Neural crest cell (in vitro differentiated cells): ENCODE data around the gene CEP135. TPM values are rescaled to one million over a fixed set of nuclear protein-coding genes. Genes with fewer than 3 reads are reported as not detected.

ENCODE experiments used
- DNase-seq: peaks from one replicate; pipeline ENCODE4 v3.0.0; 2021; ENCODE audit warnings: low read depth, mixed read lengths, low spot score
- H3K27ac Mint-ChIP-seq: one replicate; pipeline ENCODE4 v1.8.0; 2021; ENCODE audit warnings: mild to moderate bottlenecking, mixed read lengths; ENCODE audit not compliant: unreplicated experiment
- H3K27me3 Mint-ChIP-seq: 2 replicates; pipeline ENCODE4 v1.8.0; 2021; ENCODE audit warnings: low read depth, mild to moderate bottlenecking, mixed read lengths
- H3K36me3 Mint-ChIP-seq: 2 replicates; pipeline ENCODE4 v1.8.0; 2021; ENCODE audit warnings: low read depth, mild to moderate bottlenecking, mixed read lengths
- H3K4me1 Mint-ChIP-seq: 2 replicates; pipeline ENCODE4 v1.8.0; 2021; ENCODE audit warnings: mixed read lengths
- H3K4me3 Mint-ChIP-seq: one replicate; pipeline ENCODE4 v1.8.0; 2021; ENCODE audit warnings: mild to moderate bottlenecking, mixed read lengths
- H3K9me3 Mint-ChIP-seq: 2 replicates; pipeline ENCODE4 v1.8.0; 2021; ENCODE audit warnings: mixed read lengths
- total RNA-seq: library from RNA; stranded (reverse); gene quantifications from 2 replicates; pipeline ENCODE4 v1.2.1, GENCODE V29; 2021
- TF ChIP-seq, protein P1 (sequence below): fragments of 200-600 bp; sonication (generic); conservative IDR thresholded peaks from 2 replicates; pipeline ENCODE4 v1.5.0; 2021; ENCODE audit warnings: antibody characterized with exemption, mild to moderate bottlenecking

Gene CEP135
- total RNA-seq, 1 donor from 2014 or later, result 16.8 TPM

DNA sequence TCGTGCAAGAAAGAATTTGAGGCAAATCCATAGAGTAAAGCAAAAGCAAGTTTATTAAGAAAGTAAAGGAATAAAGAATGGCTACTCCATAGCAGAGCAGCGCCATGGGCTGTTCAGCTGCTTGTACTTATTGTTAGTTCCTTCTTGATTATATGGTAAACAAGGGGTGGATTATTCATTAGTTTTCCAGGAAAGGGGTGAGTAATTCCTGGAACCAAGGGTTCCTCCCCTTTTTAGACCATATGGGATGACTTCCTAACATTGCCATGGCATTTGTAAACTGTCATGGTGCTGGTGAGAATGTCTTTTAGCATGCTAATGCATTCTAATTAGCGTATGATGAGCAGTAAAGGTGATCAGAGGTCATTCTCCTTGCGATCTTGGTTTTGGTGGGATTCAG lies 23.5 kb upstream of the CEP135 start:
- Mint-ChIP-seq H3K27ac (no peak overlapping the region), H3K4me1 (no peaks in the 10 kb centered on the region), H3K27me3 (no peaks in the 10 kb centered on the region), H3K36me3 (no peaks in the 10 kb centered on the region), H3K9me3 (no peaks in the 10 kb centered on the region), H3K4me3 (no peak overlapping the region)
- DNase-seq, result no peak
- TF ChIP-seq, protein P1, sequence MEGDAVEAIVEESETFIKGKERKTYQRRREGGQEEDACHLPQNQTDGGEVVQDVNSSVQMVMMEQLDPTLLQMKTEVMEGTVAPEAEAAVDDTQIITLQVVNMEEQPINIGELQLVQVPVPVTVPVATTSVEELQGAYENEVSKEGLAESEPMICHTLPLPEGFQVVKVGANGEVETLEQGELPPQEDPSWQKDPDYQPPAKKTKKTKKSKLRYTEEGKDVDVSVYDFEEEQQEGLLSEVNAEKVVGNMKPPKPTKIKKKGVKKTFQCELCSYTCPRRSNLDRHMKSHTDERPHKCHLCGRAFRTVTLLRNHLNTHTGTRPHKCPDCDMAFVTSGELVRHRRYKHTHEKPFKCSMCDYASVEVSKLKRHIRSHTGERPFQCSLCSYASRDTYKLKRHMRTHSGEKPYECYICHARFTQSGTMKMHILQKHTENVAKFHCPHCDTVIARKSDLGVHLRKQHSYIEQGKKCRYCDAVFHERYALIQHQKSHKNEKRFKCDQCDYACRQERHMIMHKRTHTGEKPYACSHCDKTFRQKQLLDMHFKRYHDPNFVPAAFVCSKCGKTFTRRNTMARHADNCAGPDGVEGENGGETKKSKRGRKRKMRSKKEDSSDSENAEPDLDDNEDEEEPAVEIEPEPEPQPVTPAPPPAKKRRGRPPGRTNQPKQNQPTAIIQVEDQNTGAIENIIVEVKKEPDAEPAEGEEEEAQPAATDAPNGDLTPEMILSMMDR, result no peak

DNA sequence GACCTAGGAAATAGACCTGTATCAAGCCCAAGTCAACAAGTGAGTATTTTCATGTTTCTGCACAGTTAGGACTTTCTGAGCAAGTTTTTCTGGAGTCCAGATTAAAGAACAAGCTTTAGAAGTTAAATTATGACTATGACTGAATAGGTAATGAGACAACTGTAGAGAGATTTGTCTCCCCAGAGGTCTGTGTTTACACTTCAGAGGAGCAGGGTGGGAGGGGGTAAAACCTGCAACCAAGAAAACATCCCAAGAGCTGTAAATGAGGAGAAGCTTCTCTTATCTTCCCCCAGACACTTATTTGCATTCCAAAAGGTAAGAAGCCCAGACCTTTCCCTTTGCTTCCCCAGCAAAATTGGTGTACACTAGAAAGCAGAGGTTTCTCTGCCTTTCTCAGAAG lies 22.1 kb upstream of the CEP135 start:
- Mint-ChIP-seq H3K27me3 (no peaks in the 10 kb centered on the region), H3K4me3 (no peak overlapping the region), H3K27ac (no peak overlapping the region), H3K4me1 (no peaks in the 10 kb centered on the region), H3K36me3 (no peaks in the 10 kb centered on the region), H3K9me3 (no peaks in the 10 kb centered on the region)
- no peak for DNase-seq
- TF ChIP-seq, protein P1, result no peak

DNA sequence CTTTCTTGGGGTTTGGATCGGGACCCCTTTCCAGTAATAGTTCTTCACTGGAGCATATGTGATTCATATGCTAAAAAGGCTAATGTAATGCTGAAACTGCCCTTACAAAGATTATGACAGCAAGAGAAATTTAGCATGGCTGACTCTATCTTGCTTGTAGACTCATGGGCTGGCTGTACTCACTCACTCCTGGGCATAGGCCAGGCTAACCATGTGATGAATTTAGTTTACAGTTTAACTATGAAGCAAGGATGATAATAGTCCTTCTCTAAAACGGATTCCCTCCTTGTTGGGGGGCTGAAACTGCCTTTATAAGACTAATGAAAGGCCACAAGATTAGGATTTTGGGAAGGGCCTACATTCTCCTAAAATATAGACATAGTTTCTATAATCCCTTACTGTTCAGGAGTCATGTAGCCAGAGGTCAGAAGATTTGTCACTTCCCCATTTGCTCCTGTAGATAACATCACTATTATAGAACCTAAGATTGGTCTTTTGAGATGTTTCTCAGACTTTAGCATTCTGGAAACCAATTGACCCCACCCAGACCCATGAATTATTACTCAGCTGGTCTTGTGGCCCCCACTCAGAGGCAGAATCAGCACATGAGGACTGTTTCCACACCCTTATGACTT lies 20.8 kb upstream of the CEP135 start:
- Mint-ChIP-seq H3K4me3 (no peak overlapping the region), H3K36me3 (no peaks in the 10 kb centered on the region), H3K9me3 (no peaks in the 10 kb centered on the region), H3K27me3 (peaks cover 3% of the 10 kb centered on the region), H3K27ac (no peak overlapping the region), H3K4me1 (no peaks in the 10 kb centered on the region)
- no peak for DNase-seq
- TF ChIP-seq, protein P1, result no peak

DNA sequence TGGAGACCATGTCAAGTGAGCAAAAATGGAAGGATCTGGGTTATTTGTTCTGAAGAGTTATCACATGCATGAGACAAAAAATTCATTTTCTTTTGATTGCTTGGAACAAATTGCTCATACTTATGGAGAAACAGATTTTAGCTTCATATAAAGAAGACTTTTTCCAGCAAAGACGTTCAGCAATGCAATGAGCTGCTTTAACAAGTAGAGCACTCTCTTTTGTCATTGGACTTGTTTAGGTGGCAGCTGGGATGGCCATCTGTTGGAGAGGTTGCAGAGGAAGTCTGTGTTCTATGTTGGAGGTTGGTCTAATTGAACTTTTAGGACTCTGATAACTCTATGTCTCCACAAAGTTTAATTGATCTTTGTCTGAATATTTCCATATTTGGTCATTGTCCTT lies 19.9 kb upstream of the CEP135 start:
- Mint-ChIP-seq H3K27me3 (peaks cover 5% of the 10 kb centered on the region), H3K36me3 (no peaks in the 10 kb centered on the region), H3K4me1 (no peaks in the 10 kb centered on the region), H3K4me3 (no peak overlapping the region), H3K9me3 (no peaks in the 10 kb centered on the region), H3K27ac (no peak overlapping the region)
- TF ChIP-seq, protein P1, result no peak
- no peak for DNase-seq

DNA sequence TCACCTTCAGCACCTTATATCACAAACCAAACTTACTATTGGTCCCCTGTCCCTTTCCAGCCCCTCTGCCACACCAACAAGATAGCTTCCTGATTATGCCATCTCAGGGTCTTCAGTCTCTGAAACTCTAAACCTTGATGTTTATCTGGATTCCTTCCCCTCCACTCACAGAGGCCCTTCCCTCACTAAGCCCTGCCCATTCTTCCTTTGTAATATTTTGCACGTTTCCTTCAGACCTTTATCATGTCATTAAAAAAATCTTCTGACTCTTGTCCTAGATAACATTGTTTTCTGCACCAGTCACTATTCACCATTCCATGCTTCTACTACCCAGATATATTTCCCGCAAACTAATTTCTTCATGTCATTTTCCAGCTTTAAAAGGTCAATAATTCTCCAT lies 17.7 kb upstream of the CEP135 start:
- Mint-ChIP-seq H3K4me1 (no peaks in the 10 kb centered on the region), H3K4me3 (no peak overlapping the region), H3K27ac (no peak overlapping the region), H3K27me3 (peaks cover 11% of the 10 kb centered on the region), H3K36me3 (peaks cover 2% of the 10 kb centered on the region), H3K9me3 (no peaks in the 10 kb centered on the region)
- TF ChIP-seq, protein P1, result no peak
- no peak for DNase-seq
